Sigmoid colon (tissue), 7 donors: ENCODE measurements around the gene SLC45A3. TPM values are rescaled to one million over a fixed set of nuclear protein-coding genes. Genes with fewer than 3 reads are reported as not detected.

Source experiments
- DNase-seq: peaks from one replicate; pipeline ENCODE4 v3.0.0-alpha.2; 2019
- H3K27ac ChIP-seq, 4 donors: fragments of 200-600 bp; sonication (generic); one replicate each; pipeline ENCODE4 v1.5.1; 2016 to 2019; ENCODE audit warnings: mild to moderate bottlenecking in 1 of 4
- H3K27me3 ChIP-seq, 3 donors: fragments of 200-600 bp; sonication (generic); one replicate each; pipeline ENCODE4 v1.5.1; 2019; ENCODE audit warnings: mild to moderate bottlenecking in 1 of 3
- H3K36me3 ChIP-seq, 4 donors: fragments of 200-600 bp; sonication (generic); one replicate each; pipeline ENCODE4 v1.5.1; 2016 to 2019
- H3K4me1 ChIP-seq, 4 donors: fragments of 200-600 bp; sonication (generic); one replicate each; pipeline ENCODE4 v1.5.1; 2017 to 2019
- H3K4me3 ChIP-seq, 4 donors: fragments of 200-600 bp; sonication (generic); one replicate each; pipeline ENCODE4 v1.5.1; 2017 to 2019; ENCODE audit warnings: mild to moderate bottlenecking in 2 of 4, moderate library complexity in 1 of 4
- H3K9me3 ChIP-seq, 4 donors: fragments of 200-600 bp in 3 of 4; sonication (generic) in 3 of 4; one replicate each; pipeline versions ENCODE4 v1.5.1 to v1.6.1; 2013 to 2019
- CTCF ChIP-seq, 4 experiments: fragments of 450-650 bp in 3 of 4; fragments of 200-600 bp in 1 of 4; IDR thresholded peaks; one replicate each; pipeline ENCODE4 v1.5.1; 2016 to 2019; ENCODE audit warnings: antibody characterized with exemption in 4 of 4, mild to moderate bottlenecking in 3 of 4, moderate library complexity in 2 of 4
- EP300 ChIP-seq, 4 donors: sonication (generic); formaldehyde crosslinking; IDR thresholded peaks; one replicate each; pipeline ENCODE4 v1.6.1; 2017; ENCODE audit warnings: antibody characterized with exemption in 4 of 4
- POLR2A ChIP-seq, 2 donors: fragments of 450-650 bp; IDR thresholded peaks; one replicate each; pipeline ENCODE4 v1.6.1; 2016; ENCODE audit warnings: antibody characterized with exemption in 2 of 2, mild to moderate bottlenecking in 2 of 2, moderate library complexity in 2 of 2
- POLR2AphosphoS5 ChIP-seq, 4 donors: sonication (generic); formaldehyde crosslinking; IDR thresholded peaks; one replicate each; pipeline ENCODE4 v1.6.1; 2017; ENCODE audit warnings: antibody characterized with exemption in 4 of 4
- WGBS, 2 donors: extraction: QIAGEN DNeasy Blood & Tissue Kit; methylation state at CpG; one replicate each; pipeline ENCODE4 v1.1.7; 2013; 5-methylcytosine and 5-hydroxymethylcytosine counted together
- intact Hi-C: fragments of 100-400 bp; cut with DNase I; formaldehyde crosslinking; loops from one replicate; pipeline ENCODE4 v1.15.1; 2023
- polyA plus RNA-seq, 3 donors: library from polyadenylated mRNA; stranded (reverse); fragments of 200-250 nt; gene quantifications; one replicate each; pipeline ENCODE4 v1.2.3, GENCODE V29; 2013
- small RNA-seq, 3 donors: library from RNA; depleted of rRNA; stranded (forward); fragments of <200 nt; gene quantifications; one replicate each; pipeline ENCODE3, GENCODE V24; 2016
- total RNA-seq, 4 donors: library from RNA; depleted of rRNA; stranded (reverse); fragments of >200 nt; gene quantifications; one replicate each; pipeline ENCODE4 v1.1.0, GENCODE V29; 2016
- donor health status: healthy with polysubstance abuse.
- donor health status: Bipolar disorder and iron deficiency.
- donor health status: healthy.

Gene SLC45A3
- total and polyA plus RNA-seq, 7 donors, result 0.68 to 15.2 (median 2.2) TPM

DNA sequence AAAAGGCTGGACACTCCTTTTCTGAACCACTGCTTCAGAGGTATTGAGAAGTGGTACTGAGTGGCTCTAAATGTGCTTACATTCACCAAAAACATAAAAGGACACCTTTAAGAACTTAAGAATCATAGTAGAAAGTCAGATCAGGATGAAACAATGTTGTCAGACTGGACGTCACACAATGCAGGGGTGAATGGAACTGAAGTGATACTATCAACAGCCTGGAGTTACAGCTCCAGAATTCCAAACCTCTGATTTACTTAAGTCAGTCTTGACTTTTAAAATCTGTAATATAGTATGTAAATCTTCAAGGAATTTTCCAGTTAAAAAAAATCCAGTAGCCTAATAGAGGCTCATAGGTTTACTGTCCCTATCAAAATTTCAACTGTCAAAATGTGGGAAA lies 67.8 kb downstream of the SLC45A3 start:
- no peaks in the 10 kb centered on the region for H3K9me3 ChIP-seq
- intact Hi-C loops, result no loop called here
- WGBS, 2 donors, result 90 to 91% methylated on average over 1 of the region's 1 CpG

DNA sequence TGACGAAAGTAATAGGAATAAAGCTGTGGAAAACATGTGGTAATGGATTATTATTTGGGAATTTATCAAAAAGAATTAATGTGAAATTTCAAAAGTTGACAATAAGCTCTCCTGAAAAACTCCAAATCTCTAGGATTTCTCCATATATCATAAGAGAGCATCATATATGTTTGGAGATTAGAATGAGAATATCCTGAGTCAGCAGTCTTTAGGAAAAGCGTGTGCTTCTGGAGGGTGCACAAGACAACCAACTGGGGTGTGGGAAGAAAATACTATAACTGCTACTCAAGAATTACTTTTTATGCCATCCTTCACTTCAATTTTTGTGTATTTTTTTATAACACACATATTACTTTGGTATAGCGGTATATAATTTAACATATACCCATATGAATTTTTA lies 68.2 kb downstream of the SLC45A3 start:
- no peak for DNase-seq
- Histone ChIP-seq H3K27ac (no peak overlapping the region), H3K27me3 (no peaks in the 10 kb centered on the region), H3K36me3 (peaks cover 7 to 59% (median 12%) of the 10 kb centered on the region in 4 donors), H3K9me3 (no peaks in the 10 kb centered on the region), H3K4me1 (peaks cover 0 to 10% (median 0%) of the 10 kb centered on the region in 4 donors), H3K4me3 (no peak overlapping the region)
- intact Hi-C loops, result no loop called here
- TF ChIP-seq CTCF (IDR thresholded peaks at IDR 0.05) (no peak), POLR2AphosphoS5 (IDR thresholded peaks at IDR 0.05) (no peak), EP300 (IDR thresholded peaks at IDR 0.05) (no peak), POLR2A (IDR thresholded peaks at IDR 0.05) (no peak)
- WGBS, 2 donors, result 95% methylated on average over 3 of the region's 3 CpGs

More for the DNA sequence above, 67.8 kb downstream of the SLC45A3 start:
- peaks cover 0 to 10% (median 0%) of the 10 kb centered on the region in 4 donors for H3K4me1 ChIP-seq
- H3K36me3 ChIP-seq, result peaks cover 7 to 60% (median 12%) of the 10 kb centered on the region in 4 donors
- H3K27me3 ChIP-seq, result no peaks in the 10 kb centered on the region
- H3K27ac ChIP-seq, result no peak overlapping the region
- no peak for DNase-seq
- H3K4me3 ChIP-seq, result no peak overlapping the region
- TF ChIP-seq EP300 (IDR thresholded peaks at IDR 0.05), result no peak

DNA sequence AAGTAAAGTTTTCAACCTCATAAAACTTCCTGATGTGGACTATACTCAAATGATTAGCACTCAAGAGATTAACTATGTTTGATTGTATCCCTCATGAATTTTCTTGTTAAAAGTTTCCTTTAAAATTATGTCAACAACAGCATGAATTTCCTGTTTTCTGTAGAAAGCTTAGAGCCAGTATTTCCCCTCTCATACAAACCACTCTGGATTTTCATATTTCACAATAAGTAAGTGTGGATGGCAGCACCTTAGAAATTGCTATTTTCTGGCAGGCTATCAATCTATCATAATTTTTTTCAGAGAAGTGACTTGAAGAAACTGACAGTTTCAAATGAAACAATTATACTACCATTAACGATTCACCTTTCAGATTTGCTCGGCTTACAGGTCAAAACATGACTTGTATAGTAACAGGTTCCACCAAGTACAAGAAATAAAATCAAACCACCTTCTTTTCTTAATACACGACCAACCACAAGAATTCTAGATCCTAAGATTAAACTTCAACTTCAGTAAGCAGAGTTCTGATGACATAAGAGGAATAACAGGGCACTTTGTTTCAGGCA lies 69.3 kb downstream of the SLC45A3 start:
- Histone ChIP-seq H3K27ac (no peak overlapping the region), H3K4me3 (no peak overlapping the region), H3K27me3 (no peaks in the 10 kb centered on the region), H3K4me1 (peaks cover 0 to 10% (median 0%) of the 10 kb centered on the region in 4 donors), H3K36me3 (peaks cover 6 to 49% (median 8%) of the 10 kb centered on the region in 4 donors), H3K9me3 (no peaks in the 10 kb centered on the region)
- intact Hi-C loops, result no loop called here
- TF ChIP-seq EP300 (IDR thresholded peaks at IDR 0.05) (no peak), POLR2A (IDR thresholded peaks at IDR 0.05) (no peak), POLR2AphosphoS5 (IDR thresholded peaks at IDR 0.05) (no peak), CTCF (IDR thresholded peaks at IDR 0.05) (no peak)
- no peak for DNase-seq
- 21 to 51% methylated on average over 3 of the region's 3 CpGs for WGBS, 2 donors

- WGBS, 2 donors, result 64 to 71% methylated on average over 2 of the region's 2 CpGs
- Histone ChIP-seq H3K27ac (no peak overlapping the region), H3K4me1 (peaks cover 0 to 10% (median 0%) of the 10 kb centered on the region in 4 donors), H3K27me3 (no peaks in the 10 kb centered on the region), H3K9me3 (no peaks in the 10 kb centered on the region), H3K4me3 (no peak overlapping the region), H3K36me3 (peaks cover 0 to 40% (median 8%) of the 10 kb centered on the region in 4 donors)
- TF ChIP-seq EP300 (IDR thresholded peaks at IDR 0.05), result no peak
- no peak for TF ChIP-seq POLR2AphosphoS5 (IDR thresholded peaks at IDR 0.05)
- no peak for TF ChIP-seq POLR2A (IDR thresholded peaks at IDR 0.05)
- TF ChIP-seq CTCF (IDR thresholded peaks at IDR 0.05), result no peak
- intact Hi-C loops, result no loop called here
- no peak for DNase-seq
Observed at GRCh38 chr1:205610036-205610435, 70.3 kb downstream of the SLC45A3 start.

Small RNAs within 50 kb of the gene (small RNA-seq; reads per million reads assigned to genes)
- 0 reads per million in 3 donors for gene RF00017

Other genes starting within 250 kb of the SLC45A3 start
- gene BLACAT1, start 224.5 kb downstream of the SLC45A3 start, total RNA-seq, result under 1 TPM in 1 of 4 donors, not detected in 3; 0.36 TPM
- gene BLACAT1, start 224.5 kb downstream of the SLC45A3 start, polyA plus RNA-seq, result under 1 TPM in 1 of 3 donors, not detected in 2; 0.51 TPM
- 10 to 100 TPM in 2 of 4 donors, 1 to 10 TPM in 2; 6.7 to 14.3 (median 11.4) TPM for gene CDK18, start 175.8 kb downstream of the SLC45A3 start, total RNA-seq
- 10 to 100 TPM; 10.8 to 26.8 (median 14.3) TPM for gene CDK18, start 175.8 kb downstream of the SLC45A3 start, polyA plus RNA-seq
- 10 to 100 TPM; 18.6 to 21.0 (median 20.1) TPM for gene ELK4, start 48.5 kb downstream of the SLC45A3 start, total RNA-seq
- 10 to 100 TPM in 1 of 3 donors, 1 to 10 TPM in 2; 2.4 to 10.3 (median 3.9) TPM for gene ELK4, start 48.5 kb downstream of the SLC45A3 start, polyA plus RNA-seq
- 100 to 1,000 TPM in 2 of 4 donors, 10 to 100 TPM in 2; 88.9 to 112 (median 98.5) TPM for gene NUCKS1, start 69.7 kb upstream of the SLC45A3 start, total RNA-seq
- gene NUCKS1, start 69.7 kb upstream of the SLC45A3 start, polyA plus RNA-seq, result 10 to 100 TPM; 22.2 to 39.4 (median 27.0) TPM
- gene RAB29, start 95.0 kb upstream of the SLC45A3 start, total RNA-seq, result 10 to 100 TPM; 19.8 to 28.5 (median 23.2) TPM
- 10 to 100 TPM in 1 of 3 donors, 1 to 10 TPM in 2; 6.9 to 18.1 (median 8.4) TPM for gene RAB29, start 95.0 kb upstream of the SLC45A3 start, polyA plus RNA-seq
- gene SLC41A1, start 132.7 kb upstream of the SLC45A3 start, total RNA-seq, result 10 to 100 TPM; 11.4 to 46.3 (median 14.8) TPM
- gene SLC41A1, start 132.7 kb upstream of the SLC45A3 start, polyA plus RNA-seq, result 1 to 10 TPM; 1.8 to 7.9 (median 2.3) TPM
- under 1 TPM in 1 of 4 donors, not detected in 3; 0.36 TPM for gene PM20D1, start 169.6 kb upstream of the SLC45A3 start, total RNA-seq
- gene PM20D1, start 169.6 kb upstream of the SLC45A3 start, polyA plus RNA-seq, result under 1 TPM in 1 of 3 donors, not detected in 2; 0.19 TPM